Gastroesophageal sphincter (tissue), 4 donors: ENCODE results near the gene NR1H2. TPM values are rescaled to one million over a fixed set of nuclear protein-coding genes. Genes with fewer than 3 reads are reported as not detected.

ENCODE experiments used
- ATAC-seq: fragments of 150-250 bp; one replicate; pipeline ENCODE4 v1.9.1; 2016; ENCODE audit warnings: mild to moderate bottlenecking, moderate library complexity
- H3K27ac ChIP-seq, 4 donors: fragments of 200-600 bp; sonication (generic) in 3 of 4; 1 replicate in 3 of 4; 2 replicates in 1 of 4; pipeline ENCODE4 v1.5.1; 2016 to 2019
- H3K27me3 ChIP-seq: fragments of 200-600 bp; sonication (generic); one replicate; pipeline ENCODE4 v1.5.1; 2019
- H3K36me3 ChIP-seq, 2 donors: fragments of 200-600 bp; sonication (generic); one replicate each; pipeline ENCODE4 v1.5.1; 2019; ENCODE audit warnings: control low read depth in 1 of 2
- H3K4me1 ChIP-seq, 3 donors: fragments of 200-600 bp; sonication (generic); 1 replicate in 2 of 3; 2 replicates in 1 of 3; pipeline ENCODE4 v1.5.1; 2016 to 2019; ENCODE audit warnings: control low read depth in 2 of 3
- H3K4me3 ChIP-seq, 2 donors: fragments of 200-600 bp; sonication (generic); one replicate each; pipeline ENCODE4 v1.5.1; 2019; ENCODE audit warnings: mild to moderate bottlenecking in 1 of 2, moderate library complexity in 1 of 2
- H3K9me3 ChIP-seq, 3 donors: fragments of 200-600 bp; sonication (generic); one replicate each; pipeline ENCODE4 v1.5.1; 2017 to 2019; ENCODE audit warnings: control low read depth in 2 of 3
- EP300 ChIP-seq: sonication (generic); formaldehyde crosslinking; IDR thresholded peaks from one replicate; pipeline ENCODE4 v1.6.1; 2017; ENCODE audit warnings: antibody characterized with exemption, mild to moderate bottlenecking
- POLR2A ChIP-seq, 2 donors: fragments of 450-650 bp; IDR thresholded peaks; one replicate each; pipeline ENCODE4 v1.6.1; 2017; ENCODE audit warnings: antibody characterized with exemption in 2 of 2, mild to moderate bottlenecking in 2 of 2, moderate library complexity in 1 of 2
- POLR2AphosphoS5 ChIP-seq: sonication (generic); formaldehyde crosslinking; IDR thresholded peaks from one replicate; pipeline ENCODE4 v1.6.1; 2017; ENCODE audit warnings: antibody characterized with exemption
- WGBS, 2 donors: methylation state at CpG; one replicate each; pipeline ENCODE4 v1.1.5; 2018; ENCODE audit warnings: low coverage in 1 of 2; 5-methylcytosine and 5-hydroxymethylcytosine counted together
- total RNA-seq, 4 donors: library from RNA; depleted of rRNA; stranded (reverse); fragments of >200 nt; gene quantifications; one replicate each; pipeline ENCODE4 v1.1.0, GENCODE V29; 2016
- TF ChIP-seq, protein P1 (sequence below), 4 experiments: fragments of 200-600 bp in 2 of 4; fragments of 450-650 bp in 2 of 4; sonication (generic) in 1 of 4; IDR thresholded peaks; one replicate each; pipeline ENCODE4 v1.5.1; 2017 to 2019; ENCODE audit warnings: antibody characterized with exemption in 4 of 4, mild to moderate bottlenecking in 2 of 4, moderate library complexity in 2 of 4

Gene NR1H2
- total RNA-seq, 4 donors from 2014 or later: 138 to 191 (median 145) TPM

DNA sequence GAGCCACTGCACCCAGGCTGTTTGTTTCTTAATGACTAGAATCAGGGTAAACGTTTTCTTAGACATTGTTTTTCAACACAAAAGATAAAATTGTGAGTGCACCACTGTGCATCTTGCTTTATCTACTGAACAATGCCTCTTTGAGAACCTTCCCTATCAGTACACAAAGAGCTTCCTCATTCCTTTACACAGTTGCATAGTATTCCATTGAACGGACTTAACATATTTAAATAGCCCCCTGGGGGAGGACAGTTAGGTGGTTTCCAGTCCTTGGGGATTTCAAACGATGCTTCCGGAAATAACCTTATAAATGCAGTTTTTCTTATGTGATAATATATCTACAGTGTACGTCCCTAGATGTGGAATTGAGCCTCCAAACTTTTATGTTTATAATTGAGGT is 16.5 kb downstream of the NR1H2 start:
- WGBS, 2 donors: 88 to 94% methylated on average over 5 of the region's 5 CpGs
- TF ChIP-seq, protein P1, sequence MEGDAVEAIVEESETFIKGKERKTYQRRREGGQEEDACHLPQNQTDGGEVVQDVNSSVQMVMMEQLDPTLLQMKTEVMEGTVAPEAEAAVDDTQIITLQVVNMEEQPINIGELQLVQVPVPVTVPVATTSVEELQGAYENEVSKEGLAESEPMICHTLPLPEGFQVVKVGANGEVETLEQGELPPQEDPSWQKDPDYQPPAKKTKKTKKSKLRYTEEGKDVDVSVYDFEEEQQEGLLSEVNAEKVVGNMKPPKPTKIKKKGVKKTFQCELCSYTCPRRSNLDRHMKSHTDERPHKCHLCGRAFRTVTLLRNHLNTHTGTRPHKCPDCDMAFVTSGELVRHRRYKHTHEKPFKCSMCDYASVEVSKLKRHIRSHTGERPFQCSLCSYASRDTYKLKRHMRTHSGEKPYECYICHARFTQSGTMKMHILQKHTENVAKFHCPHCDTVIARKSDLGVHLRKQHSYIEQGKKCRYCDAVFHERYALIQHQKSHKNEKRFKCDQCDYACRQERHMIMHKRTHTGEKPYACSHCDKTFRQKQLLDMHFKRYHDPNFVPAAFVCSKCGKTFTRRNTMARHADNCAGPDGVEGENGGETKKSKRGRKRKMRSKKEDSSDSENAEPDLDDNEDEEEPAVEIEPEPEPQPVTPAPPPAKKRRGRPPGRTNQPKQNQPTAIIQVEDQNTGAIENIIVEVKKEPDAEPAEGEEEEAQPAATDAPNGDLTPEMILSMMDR (IDR thresholded peaks at IDR 0.05): no peak
- no peak for TF ChIP-seq EP300
- TF ChIP-seq POLR2AphosphoS5: no peak
- TF ChIP-seq POLR2A (IDR thresholded peaks at IDR 0.05): no peak
- Histone ChIP-seq H3K27ac (no peak overlapping the region), H3K36me3 (peaks cover 0 to 5% of the 10 kb centered on the region in 2 donors), H3K27me3 (no peaks in the 10 kb centered on the region), H3K9me3 (no peaks in the 10 kb centered on the region), H3K4me3 (no peak overlapping the region), H3K4me1 (no peaks in the 10 kb centered on the region)
- ATAC-seq: no peak

DNA sequence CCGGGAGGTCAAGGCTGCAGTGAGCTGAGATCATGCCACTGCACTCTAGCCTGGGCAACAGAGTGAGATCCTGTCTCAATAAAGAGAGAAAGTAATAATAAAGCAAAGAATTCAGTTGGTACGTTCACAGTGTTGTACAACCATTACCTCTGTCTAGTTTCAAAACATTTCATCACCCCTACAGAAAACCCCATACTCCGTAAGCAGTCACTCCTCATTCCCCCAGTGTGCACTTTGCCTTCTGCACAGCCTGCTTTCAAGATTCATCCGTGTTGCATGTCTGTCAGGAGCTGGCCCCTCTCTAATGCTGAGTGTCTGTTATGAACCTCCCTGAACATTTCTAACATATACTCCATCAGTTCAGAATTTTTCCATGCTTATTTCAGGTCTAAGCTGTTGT is 17.3 kb downstream of the NR1H2 start:
- no peak for ATAC-seq
- H3K4me3 ChIP-seq: no peak overlapping the region
- TF ChIP-seq POLR2A (IDR thresholded peaks at IDR 0.05) (no peak), POLR2AphosphoS5 (no peak), EP300 (no peak)
- TF ChIP-seq, protein P1 (IDR thresholded peaks at IDR 0.05): no peak

DNA sequence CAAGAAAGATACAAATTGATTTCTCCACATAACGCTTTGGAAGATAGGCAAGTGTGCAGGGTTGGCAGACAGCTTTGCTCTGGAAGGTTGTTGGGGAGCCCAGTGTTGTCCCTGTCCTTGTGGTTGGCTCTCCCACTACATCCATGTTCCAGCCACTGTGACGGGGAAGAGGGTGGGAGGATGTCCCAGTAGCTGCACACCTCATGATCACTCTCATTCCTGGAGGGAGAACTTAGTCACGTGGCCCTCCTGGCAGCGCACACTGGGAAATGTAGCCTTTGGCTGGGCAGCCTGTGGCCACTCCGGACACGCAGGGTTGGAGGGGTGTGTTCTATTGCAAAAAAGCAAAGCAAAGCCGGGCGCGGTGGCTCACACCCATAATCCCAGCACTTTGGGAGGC is 17.8 kb downstream of the NR1H2 start:
- no peak for TF ChIP-seq POLR2A (IDR thresholded peaks at IDR 0.05)
- no peak for TF ChIP-seq EP300
- TF ChIP-seq POLR2AphosphoS5: no peak
- TF ChIP-seq, protein P1 (IDR thresholded peaks at IDR 0.05): no peak
- Histone ChIP-seq H3K36me3 (peaks cover 0 to 9% of the 10 kb centered on the region in 2 donors), H3K27ac (no peak overlapping the region), H3K4me3 (no peak overlapping the region), H3K9me3 (no peaks in the 10 kb centered on the region), H3K27me3 (no peaks in the 10 kb centered on the region), H3K4me1 (no peaks in the 10 kb centered on the region)
- WGBS, 2 donors: 97 to 100% methylated on average over 2 to 6 of the region's 9 CpGs
- no peak for ATAC-seq

More for the DNA sequence above, 17.3 kb downstream of the NR1H2 start:
- Histone ChIP-seq H3K27ac (no peak overlapping the region), H3K4me1 (no peaks in the 10 kb centered on the region), H3K9me3 (no peaks in the 10 kb centered on the region), H3K27me3 (no peaks in the 10 kb centered on the region), H3K36me3 (peaks cover 0 to 5% of the 10 kb centered on the region in 2 donors)
- WGBS, 2 donors: 90 to 95% methylated on average over 3 to 4 of the region's 4 CpGs

DNA sequence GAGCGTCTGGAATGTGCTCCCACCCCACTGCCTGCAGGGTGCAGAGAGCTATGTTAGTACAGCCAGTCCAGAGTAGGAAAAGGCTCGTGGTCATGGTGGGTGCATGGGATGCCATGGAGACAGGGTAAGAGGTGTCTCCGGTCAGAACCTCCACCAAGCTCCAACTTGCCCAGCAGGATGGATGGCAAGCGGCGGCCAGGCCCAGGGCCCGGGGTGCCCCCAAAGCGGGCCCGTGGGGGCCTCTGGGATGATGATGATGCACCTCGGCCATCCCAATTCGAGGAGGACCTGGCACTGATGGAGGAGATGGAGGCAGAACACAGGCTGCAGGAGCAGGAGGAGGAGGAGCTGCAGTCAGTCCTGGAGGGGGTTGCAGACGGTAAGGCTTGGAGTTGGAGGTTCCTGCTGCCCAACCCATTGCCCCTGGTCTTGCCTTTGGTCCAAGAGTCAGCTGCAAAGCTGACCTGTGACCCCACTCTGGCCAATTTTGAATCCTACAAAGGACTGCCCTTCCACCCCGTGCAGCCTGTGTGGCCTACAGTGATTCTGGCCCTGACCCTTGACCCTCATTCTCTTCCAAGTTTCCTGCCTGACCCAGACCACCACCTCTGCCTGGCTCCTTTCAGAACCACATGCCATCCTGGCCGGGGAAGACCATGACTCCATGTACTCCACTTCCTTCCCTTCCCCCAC is 22.6 kb downstream of the NR1H2 start:
- no peak for ATAC-seq
- 66 to 88% methylated on average over 3 to 5 of the region's 13 CpGs for WGBS, 2 donors
- H3K4me3 ChIP-seq: no peak overlapping the region
- peaks cover 0 to 31% of the 10 kb centered on the region in 2 donors for H3K36me3 ChIP-seq
- no peaks in the 10 kb centered on the region for H3K9me3 ChIP-seq
- H3K27ac ChIP-seq: no peak overlapping the region
- TF ChIP-seq EP300: no peak
- no peak for TF ChIP-seq POLR2AphosphoS5
- TF ChIP-seq, protein P1 (IDR thresholded peaks at IDR 0.05): no peak
- no peaks in the 10 kb centered on the region for H3K27me3 ChIP-seq
- H3K4me1 ChIP-seq: no peaks in the 10 kb centered on the region

DNA sequence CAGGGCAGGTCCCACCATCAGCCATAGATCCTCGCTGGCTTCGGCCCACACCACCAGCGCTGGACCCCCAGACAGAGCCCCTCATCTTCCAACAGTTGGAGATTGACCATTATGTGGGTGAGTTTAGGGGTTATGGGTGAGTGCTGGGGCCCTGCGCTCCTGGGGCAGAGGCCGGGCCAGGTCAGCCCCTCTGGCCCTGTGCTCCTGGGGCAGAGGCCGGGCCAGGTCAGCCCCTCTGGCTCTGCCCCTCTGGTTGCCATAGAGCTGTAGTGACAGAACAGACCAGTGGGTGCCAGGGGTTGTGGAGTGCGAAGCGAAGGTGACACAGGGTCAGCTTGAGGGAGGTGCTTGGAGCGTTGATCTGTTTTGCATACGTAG is 23.1 kb downstream of the NR1H2 start:
- no peak for ATAC-seq
- H3K4me3 ChIP-seq: no peak overlapping the region

More for the DNA sequence above, 23.1 kb downstream of the NR1H2 start:
- Histone ChIP-seq H3K27ac (no peak overlapping the region), H3K4me1 (no peaks in the 10 kb centered on the region), H3K36me3 (peaks cover 0 to 34% of the 10 kb centered on the region in 2 donors), H3K27me3 (no peaks in the 10 kb centered on the region), H3K9me3 (no peaks in the 10 kb centered on the region)
- 92% methylated on average over 6 of the region's 10 CpGs; no CpG with 5 or more reads in 1 of the 2 donors for WGBS, 2 donors
- TF ChIP-seq, protein P1 (IDR thresholded peaks at IDR 0.05): no peak
- no peak for TF ChIP-seq POLR2A (IDR thresholded peaks at IDR 0.05)
- no peak for TF ChIP-seq EP300
- no peak for TF ChIP-seq POLR2AphosphoS5
